GM12878 (cell line): ENCODE data around the gene CPNE9. TPM values are rescaled to one million over a fixed set of nuclear protein-coding genes. Genes with fewer than 3 reads are reported as not detected.

ENCODE experiments used
- ATAC-seq: fragments of 200-7000 bp; cut with Tn5 transposase; 3 replicates; pipeline ENCODE4 v1.9.1; 2020; ENCODE audit warnings: mild to moderate bottlenecking, moderate library complexity
- BruUV-seq: library from RNA; stranded (reverse); fragments of 400-500 nt; replicated peaks from 2 replicates; lab custom pipeline; 2021; lab: Mats Ljungman, UMichigan
- CTCF ChIA-PET: fragments of 300-600 bp; sonication (Branson Sonifier 250); formaldehyde crosslinking; extraction: SDS; loops from one replicate; lab custom pipeline; 2021; ENCODE audit warnings: inconsistent platforms; lab: Yijun Ruan, JAX
- POLR2A ChIA-PET: fragments of 350-600 bp; formaldehyde crosslinking; extraction: SDS; loops from one replicate; lab custom pipeline; 2021; ENCODE audit warnings: inconsistent platforms; lab: Charles Lee
- RAD21 ChIA-PET: fragments of 300-600 bp; sonication (Branson Sonifier 250); formaldehyde crosslinking; loops from one replicate; lab custom pipeline; 2023; ENCODE audit warnings: antibody characterized with exemption; ENCODE audit not compliant: unreplicated experiment; lab: Charles Lee
- SMC1A ChIA-PET: fragments of 300-600 bp; sonication (Branson Sonifier 250); formaldehyde crosslinking; loops from one replicate; lab custom pipeline; 2023; ENCODE audit not compliant: unreplicated experiment, uncharacterized antibody; lab: Charles Lee
- DNase-seq: peaks from one replicate; pipeline ENCODE4 v3.0.0-alpha.2; 2011; ENCODE audit warnings: low read depth, low spot score
- FAIRE-seq: peaks from 3 replicates; lab custom pipeline; 2011; peaks lifted over from hg19 to GRCh38; lab: Jason Lieb, UNC
- H2AFZ ChIP-seq: 2 replicates; pipeline ENCODE4 v1.6.0; 2011; ENCODE audit warnings: low read depth, low read length, control low read depth; ENCODE audit not compliant: control insufficient read depth
- H3K27ac ChIP-seq: 2 replicates; pipeline ENCODE4 v1.5.1; 2011; ENCODE audit warnings: control low read depth; ENCODE audit not compliant: control insufficient read depth, insufficient read depth
- H3K27me3 ChIP-seq, 2 experiments: replicated peaks in 1 of 2; 2 replicates each; pipeline versions ENCODE4 v1.6.0 to v1.6.1; 2011; ENCODE audit warnings: low read length in 1 of 2; ENCODE audit not compliant: control insufficient read depth in 2 of 2, insufficient read depth in 2 of 2
- H3K36me3 ChIP-seq, 2 experiments: 2 replicates each; pipeline ENCODE4 v1.5.1; 2011; ENCODE audit warnings: low read length in 1 of 2; ENCODE audit not compliant: control insufficient read depth in 2 of 2, insufficient read depth in 2 of 2
- H3K4me1 ChIP-seq: 2 replicates; pipeline ENCODE4 v1.6.1; 2011; ENCODE audit warnings: mild to moderate bottlenecking, low read length, moderate library complexity, mixed read lengths; ENCODE audit not compliant: control insufficient read depth, insufficient read depth
- H3K4me2 ChIP-seq: 2 replicates; pipeline ENCODE4 v1.6.0; 2011; ENCODE audit warnings: control low read depth; ENCODE audit not compliant: control insufficient read depth, insufficient read depth
- H3K4me3 ChIP-seq: fragments of 200-600 bp; sonication (generic); 2 replicates; pipeline ENCODE4 v1.5.1; 2016
- H3K79me2 ChIP-seq: 2 replicates; pipeline ENCODE4 v1.6.0; 2011; ENCODE audit warnings: low read length; ENCODE audit not compliant: control insufficient read depth, insufficient read depth
- H3K9ac ChIP-seq: 2 replicates; pipeline ENCODE4 v1.8.0; 2011; ENCODE audit warnings: low read length, control low read depth, mixed read lengths; ENCODE audit not compliant: control insufficient read depth, insufficient read depth
- H3K9me3 ChIP-seq: replicated peaks from 3 replicates; pipeline ENCODE4 v1.5.1; 2011; ENCODE audit warnings: mild to moderate bottlenecking, low read length; ENCODE audit not compliant: control insufficient read depth, insufficient read depth
- H4K20me1 ChIP-seq: 2 replicates; pipeline ENCODE4 v1.6.0; 2011; ENCODE audit not compliant: control insufficient read depth, insufficient read depth
- BHLHE40 ChIP-seq, 2 experiments: fragments of 450-650 bp in 1 of 2; IDR thresholded peaks; 2 replicates each; pipeline ENCODE4 v1.6.1; 2011 to 2017; ENCODE audit warnings: low read depth in 2 of 2, borderline replicate concordance in 1 of 2, improper control_type of control experiment in 1 of 2, low read length in 1 of 2, mild to moderate bottlenecking in 1 of 2
- CTCF ChIP-seq, 3 experiments: IDR thresholded peaks in 2 of 3; conservative IDR thresholded peaks in 1 of 3; 2 replicates each; pipeline ENCODE4 v1.5.1; 2011; ENCODE audit warnings: low read depth in 3 of 3, low read length in 3 of 3, mild to moderate bottlenecking in 3 of 3, control low read depth in 2 of 3, moderate library complexity in 2 of 3, inconsistent platforms in 1 of 3, mixed read lengths in 1 of 3; ENCODE audit not compliant: control insufficient read depth in 2 of 3, insufficient read depth in 1 of 3; ENCODE audit errors: extremely low read depth in 1 of 3
- RAD21 ChIP-seq: IDR thresholded peaks from 2 replicates; pipeline ENCODE4 v1.6.1; 2011; ENCODE audit warnings: mild to moderate bottlenecking, low read depth, low read length, moderate library complexity; ENCODE audit not compliant: insufficient read depth
- RAD51 ChIP-seq: fragments of 450-650 bp; IDR thresholded peaks from 2 replicates; pipeline ENCODE4 v1.6.1; 2016; ENCODE audit warnings: moderate library complexity, mild to moderate bottlenecking, inconsistent platforms
- SMC3 ChIP-seq: IDR thresholded peaks from 2 replicates; pipeline ENCODE4 v1.6.1; 2011; ENCODE audit warnings: low read length, improper control_type of control experiment, borderline replicate concordance
- USF1 ChIP-seq: IDR thresholded peaks from 2 replicates; pipeline ENCODE4 v1.6.1; 2011; ENCODE audit warnings: borderline replicate concordance, low read depth, mild to moderate bottlenecking, moderate library complexity, mixed read lengths, low read length; ENCODE audit not compliant: insufficient read depth; ENCODE audit errors: extremely low read length
- WRNIP1 ChIP-seq: IDR thresholded peaks from 2 replicates; pipeline ENCODE4 v1.6.1; 2011; ENCODE audit warnings: low read depth, low read length, improper control_type of control experiment, borderline replicate concordance
- ZBTB33 ChIP-seq: fragments of 450-650 bp; IDR thresholded peaks from 2 replicates; pipeline ENCODE4 v1.6.1; 2017; ENCODE audit warnings: mild to moderate bottlenecking
- WGBS: methylation state at CpG from one replicate; pipeline ENCODE4 v1.1.6; 2016; ENCODE audit warnings: low lambda C conversion rate; ENCODE audit not compliant: insufficient replicate concordance, insufficient coverage; ENCODE audit errors: missing lambda C conversion rate; 5-methylcytosine and 5-hydroxymethylcytosine counted together
- in situ Hi-C: fragments of 300-500 bp; cut with MboI; formaldehyde crosslinking; loops from 9 replicates; pipeline ENCODE4 v1.14.3; 2018; ENCODE audit warnings: mixed read lengths
- intact Hi-C: fragments of 100-400 bp; cut with micrococcal nuclease; formaldehyde crosslinking; loops from one replicate; pipeline ENCODE4 v1.14.2; 2022; ENCODE audit not compliant: unreplicated experiment
- polyA plus RNA-seq, 11 experiments: library from polyadenylated mRNA; depleted of rRNA in 4 of 11; unstranded in 6 of 11; stranded (reverse) in 5 of 11; fragments of >200 nt; fragmentation: Nextera tagmentation in 4 of 11; fragmentation: Illumina TruSeq in 1 of 11; extraction: Ambion mirVana in 4 of 11; extraction: Trizol in 1 of 11; gene quantifications; 1 replicate in 1 of 11; 2 replicates in 10 of 11; pipeline versions ENCODE4 v1.2.1 to v1.2.3, GENCODE V29; 2011 to 2016; ENCODE audit warnings: inconsistent platforms in 2 of 11, missing spikeins in 2 of 11, low read depth in 1 of 11
- total RNA-seq, 4 experiments: library from RNA; depleted of rRNA in 3 of 4; stranded (reverse); fragments of >200 nt in 3 of 4; fragmentation: Illumina TruSeq in 1 of 4; extraction: Trizol in 1 of 4; gene quantifications; 2 replicates each; pipeline versions ENCODE4 v1.2.1 to v1.2.3, GENCODE V29; 2013 to 2021

Gene CPNE9
- total and polyA plus RNA-seq, 10 of the 15 experiments (the other 5 are each of a cell fraction or from before 2014, with no cell fraction given) = 0.02 to 0.12 (median 0.05) TPM; not detected in 7

GRCh38 chr3:9715764-9716437 is 12.3 kb downstream of the CPNE9 start:
- no peaks in the 10 kb centered on the region for H4K20me1 ChIP-seq
- SMC1A ChIA-PET = interaction anchor here (0.7 kb wide), 1 partner anchor 858 kb away, joined by 3 read pairs; no protein-coding TSS in a partner anchor
- TF ChIP-seq WRNIP1 (no peak), BHLHE40 (IDR thresholded peaks at IDR 0.05; ENCODE audit: borderline replicate concordance in 1 of 2, low read depth in 2 of 2, low read length in 1 of 2) (peak in 1 of 2 experiments; percentile 45; a peak in 1 of 4 replicates), USF1 (peak; percentile 22), ZBTB33 (no peak), CTCF (IDR thresholded peaks at IDR 0.05 in 2 of 3, conservative IDR thresholded peaks at IDR 0.05 in 1 of 3; ENCODE audit: control insufficient read depth in 2 of 3, extremely low read depth in 1 of 3, insufficient read depth in 1 of 3, low read depth in 3 of 3, low read length in 3 of 3) (peak; percentile 26 to 51 (median 30); a peak in 4 of 6 replicates), RAD21 (peak; percentile 57), RAD51 (peak; percentile 53; the same call in 1 of the 2 replicates), SMC3 (0 out of 2 replicates have a peak, but pooled peaks have one; percentile 9)
- TF ChIP-seq, all 136 proteins: peak for 6
- Histone ChIP-seq H3K36me3 (no peaks in the 10 kb centered on the region), H3K4me1 (no peaks in the 10 kb centered on the region), H3K27ac (no peak overlapping the region), H3K27me3 (peaks cover 0 to 4% of the 10 kb centered on the region in 2 experiments; a peak in 3 of 4 replicates), H3K4me2 (no peak overlapping the region), H3K9ac (no peak overlapping the region), H3K79me2 (no peaks in the 10 kb centered on the region), H3K9me3 (no peaks in the 10 kb centered on the region), H2AFZ (no peak overlapping the region), H3K4me3 (no peak overlapping the region)
- DNase-seq = no peak
- 28% methylated on average over 6 of the region's 6 CpGs for WGBS
- ATAC-seq = peak; percentile 62
- POLR2A ChIA-PET = interaction anchor here (0.5 kb wide), 1 partner anchor 53 kb away, joined by 4 read pairs; no protein-coding TSS in a partner anchor
- intact Hi-C loops = no loop called here
- CTCF ChIA-PET = interaction anchor here (0.5 to 1.1 kb wide), 2 partner anchors 211 to 991 kb away, joined by 3 read pairs; no protein-coding TSS in a partner anchor
- no TSS peak for BruUV-seq
- RAD21 ChIA-PET = no interaction called here
- in situ Hi-C loops = no loop called here
- no peak for FAIRE-seq
